GM12873 (cell line): ENCODE data around the gene NLGN1.

Source experiments
- CTCF ChIP-seq: IDR thresholded peaks from 2 replicates; pipeline ENCODE4 v1.5.1; 2012; ENCODE audit warnings: low read depth, mild to moderate bottlenecking, moderate library complexity, low read length, control low read depth; ENCODE audit not compliant: insufficient read depth; ENCODE audit errors: missing control alignments

Gene NLGN1

GRCh38 chr3:174132006-174132405 lies 734.5 kb downstream of the NLGN1 start:
- no peak for TF ChIP-seq CTCF

- no peak for TF ChIP-seq CTCF
Observed at GRCh38 chr3:174132421-174133042, 735.0 kb downstream of the NLGN1 start.

GRCh38 chr3:174146008-174146407 lies 748.5 kb downstream of the NLGN1 start:
- no peak for TF ChIP-seq CTCF

GRCh38 chr3:174147798-174148197 lies 750.3 kb downstream of the NLGN1 start:
- TF ChIP-seq CTCF = no peak

GRCh38 chr3:174153871-174154270 lies 756.3 kb downstream of the NLGN1 start:
- TF ChIP-seq CTCF = no peak

- no peak for TF ChIP-seq CTCF
Observed at GRCh38 chr3:174156200-174156599, 758.7 kb downstream of the NLGN1 start.

GRCh38 chr3:174158674-174159073 lies 761.1 kb downstream of the NLGN1 start:
- TF ChIP-seq CTCF = no peak
